ENCODE measurements around the gene CYB5RL.
"Not testable (repeated sequence)": the region's sequence is repeated elsewhere in the genome, so short reads cannot be mapped to it uniquely, and the experiment has no call there.

The CYB5RL gene

GRCh38 chr1:54186056-54186455 is 13.8 kb downstream of the CYB5RL start:
- no peak for DNase-seq

- DNase-seq = no peak
Observed at GRCh38 chr1:54180701-54181360, 19.0 kb downstream of the CYB5RL start.

- no peak for DNase-seq
Observed at GRCh38 chr1:54178296-54179070, 21.3 kb downstream of the CYB5RL start.

- no peak for DNase-seq
Observed at GRCh38 chr1:54177726-54178125, 22.1 kb downstream of the CYB5RL start.

- no peak for DNase-seq
Observed at GRCh38 chr1:54176621-54177327, 23.1 kb downstream of the CYB5RL start.

- no peak for DNase-seq
Observed at GRCh38 chr1:54174106-54174505, 25.7 kb downstream of the CYB5RL start.

GRCh38 chr1:54173681-54174080 is 26.1 kb downstream of the CYB5RL start:
- DNase-seq = no peak

GRCh38 chr1:54172614-54173599 is 26.9 kb downstream of the CYB5RL start:
- DNase-seq = no peak

- DNase-seq = no peak
Observed at GRCh38 chr1:54171606-54172005, 28.2 kb downstream of the CYB5RL start.

- DNase-seq = no peak
Observed at GRCh38 chr1:54171016-54171415, 28.8 kb downstream of the CYB5RL start.

GRCh38 chr1:54169068-54169467 is 30.8 kb downstream of the CYB5RL start:
- no peak for DNase-seq

GRCh38 chr1:54168206-54168965 is 31.4 kb downstream of the CYB5RL start:
- DNase-seq = no peak

- DNase-seq = no peak
Observed at GRCh38 chr1:54167422-54168139, 32.2 kb downstream of the CYB5RL start.

- not testable (repeated sequence) for DNase-seq
Observed at GRCh38 chr1:54166357-54166756, 33.5 kb downstream of the CYB5RL start.

- no peak for DNase-seq
Observed at GRCh38 chr1:54165146-54165545, 34.7 kb downstream of the CYB5RL start.

GRCh38 chr1:54163573-54163972 is 36.3 kb downstream of the CYB5RL start:
- DNase-seq = no peak

- DNase-seq = no peak
Observed at GRCh38 chr1:54163051-54163450, 36.8 kb downstream of the CYB5RL start.

- DNase-seq = no peak
Observed at GRCh38 chr1:54161495-54162168, 38.2 kb downstream of the CYB5RL start.

GRCh38 chr1:54160351-54160750 is 39.5 kb downstream of the CYB5RL start:
- no peak for DNase-seq

GRCh38 chr1:54159733-54160316 is 40.0 kb downstream of the CYB5RL start:
- no peak for DNase-seq
